Measurements from ENCODE around the gene USP38.

DNA sequence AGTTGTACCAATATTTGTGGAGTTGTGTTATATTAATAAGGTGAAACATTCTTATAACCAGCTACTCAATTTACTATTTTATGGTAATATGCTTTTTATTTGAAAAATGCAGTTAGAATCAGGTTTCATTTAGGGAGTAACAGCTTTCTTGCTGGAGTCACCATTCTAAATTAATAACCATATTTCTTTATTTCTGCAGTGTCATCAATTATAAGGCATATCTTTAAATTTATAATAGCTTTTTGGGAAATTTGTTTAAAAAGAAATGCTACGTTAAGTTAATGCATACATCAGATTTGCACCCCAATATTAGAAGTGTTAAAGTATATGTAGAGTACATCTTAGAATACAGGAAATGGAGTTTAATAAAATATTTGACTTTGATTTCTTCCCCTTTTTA, 18.9 kb downstream of the USP38 start:
- no peak for TF ChIP-seq EZH2 (IDR thresholded peaks at IDR 0.05; ENCODE audit: borderline replicate concordance)
- TF ChIP-seq, protein P1, sequence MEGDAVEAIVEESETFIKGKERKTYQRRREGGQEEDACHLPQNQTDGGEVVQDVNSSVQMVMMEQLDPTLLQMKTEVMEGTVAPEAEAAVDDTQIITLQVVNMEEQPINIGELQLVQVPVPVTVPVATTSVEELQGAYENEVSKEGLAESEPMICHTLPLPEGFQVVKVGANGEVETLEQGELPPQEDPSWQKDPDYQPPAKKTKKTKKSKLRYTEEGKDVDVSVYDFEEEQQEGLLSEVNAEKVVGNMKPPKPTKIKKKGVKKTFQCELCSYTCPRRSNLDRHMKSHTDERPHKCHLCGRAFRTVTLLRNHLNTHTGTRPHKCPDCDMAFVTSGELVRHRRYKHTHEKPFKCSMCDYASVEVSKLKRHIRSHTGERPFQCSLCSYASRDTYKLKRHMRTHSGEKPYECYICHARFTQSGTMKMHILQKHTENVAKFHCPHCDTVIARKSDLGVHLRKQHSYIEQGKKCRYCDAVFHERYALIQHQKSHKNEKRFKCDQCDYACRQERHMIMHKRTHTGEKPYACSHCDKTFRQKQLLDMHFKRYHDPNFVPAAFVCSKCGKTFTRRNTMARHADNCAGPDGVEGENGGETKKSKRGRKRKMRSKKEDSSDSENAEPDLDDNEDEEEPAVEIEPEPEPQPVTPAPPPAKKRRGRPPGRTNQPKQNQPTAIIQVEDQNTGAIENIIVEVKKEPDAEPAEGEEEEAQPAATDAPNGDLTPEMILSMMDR (IDR thresholded peaks at IDR 0.05; ENCODE audit: poor library complexity) = no peak

Data from hepatocyte (in vitro differentiated cells).